GM18502 (cell line): ENCODE data around the gene TPK1.
A peak's percentile ranks its signal among the peaks of the same experiment; 100 is the strongest.
"Not testable (repeated sequence)": the region's sequence is repeated elsewhere in the genome, so short reads cannot be mapped to it uniquely, and the experiment has no call there.

Experiments
- ATAC-seq: cut with Tn5 transposase; IDR thresholded peaks from one replicate; pipeline ENCODE4 v1.9.1; 2021; ENCODE audit warnings: mild to moderate bottlenecking; ENCODE audit not compliant: unreplicated experiment, poor library complexity

Gene TPK1

DNA sequence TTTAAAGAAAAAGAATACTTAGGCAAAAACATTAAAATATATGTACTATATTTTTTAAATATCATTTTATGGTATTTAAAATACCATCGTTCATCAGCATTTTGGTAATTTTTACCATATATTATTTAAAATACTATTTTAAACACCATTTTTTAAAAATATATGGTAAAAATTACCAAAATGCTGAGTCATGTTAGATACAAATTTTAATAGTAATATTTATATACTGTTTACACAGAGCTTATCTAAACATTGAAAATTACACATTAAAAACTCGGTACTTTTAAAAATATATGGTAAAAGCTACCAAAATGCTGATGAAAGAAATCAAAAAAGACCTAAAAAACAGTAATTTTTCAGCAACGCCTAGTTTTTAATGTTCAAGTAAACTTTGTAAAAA lies 105.6 kb downstream of the TPK1 start:
- ATAC-seq = no peak

DNA sequence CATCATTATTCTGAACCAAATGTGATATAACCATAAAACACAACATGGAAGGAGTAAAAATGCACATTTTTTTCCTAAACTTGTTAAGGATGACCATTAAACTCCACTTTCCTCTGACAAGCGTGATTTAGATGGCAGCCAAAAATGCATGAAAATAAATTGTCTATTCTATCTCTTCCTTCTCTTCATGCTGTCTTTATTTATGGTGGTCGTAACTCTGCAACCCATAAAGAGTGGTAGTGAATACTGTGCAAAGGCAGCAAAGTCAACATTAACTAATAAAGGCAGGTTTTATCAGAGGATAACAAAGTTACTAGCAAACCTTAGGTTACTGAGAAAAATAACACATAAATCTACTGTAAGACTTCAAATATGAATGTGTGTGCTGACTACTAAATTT lies 106.6 kb downstream of the TPK1 start:
- ATAC-seq = no peak

DNA sequence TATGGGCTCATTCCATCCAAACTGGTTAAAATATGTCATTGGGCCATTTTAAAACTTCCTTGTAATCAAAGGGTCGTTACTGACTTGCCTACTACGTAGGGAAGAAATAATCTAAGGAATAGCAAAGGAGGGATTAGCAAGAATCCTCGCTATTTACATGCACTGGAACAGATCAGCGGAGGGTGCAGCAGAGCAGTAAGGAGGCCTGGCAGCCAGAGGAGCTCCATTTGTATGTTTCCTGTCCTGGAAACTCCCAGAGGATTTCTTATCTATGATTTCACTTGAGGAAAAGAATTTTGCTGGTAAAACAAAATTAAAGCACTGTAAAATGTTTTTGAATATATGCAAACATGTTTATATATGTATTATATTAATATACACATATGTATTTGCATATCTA lies 107.3 kb downstream of the TPK1 start:
- ATAC-seq = no peak

DNA sequence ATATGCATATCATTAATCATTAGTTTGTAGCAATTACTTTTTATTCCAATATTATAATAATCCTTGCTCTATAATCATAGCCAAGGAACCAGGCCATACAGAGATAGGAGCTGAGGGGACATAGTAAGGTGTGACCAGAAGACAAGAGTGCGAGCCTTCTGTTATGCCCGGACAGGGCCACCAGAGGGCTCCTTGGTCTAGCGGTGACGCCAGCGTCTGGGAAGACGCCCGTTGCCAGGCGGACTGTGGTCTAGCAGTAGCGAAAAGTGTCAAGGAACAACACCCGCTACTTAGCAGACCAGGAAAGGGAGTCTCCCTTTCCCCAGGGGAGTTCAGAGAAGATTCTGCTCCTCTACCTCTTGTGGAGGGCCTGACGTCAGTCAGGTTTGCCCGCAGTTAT lies 109.0 kb downstream of the TPK1 start:
- ATAC-seq = not testable (repeated sequence)

DNA sequence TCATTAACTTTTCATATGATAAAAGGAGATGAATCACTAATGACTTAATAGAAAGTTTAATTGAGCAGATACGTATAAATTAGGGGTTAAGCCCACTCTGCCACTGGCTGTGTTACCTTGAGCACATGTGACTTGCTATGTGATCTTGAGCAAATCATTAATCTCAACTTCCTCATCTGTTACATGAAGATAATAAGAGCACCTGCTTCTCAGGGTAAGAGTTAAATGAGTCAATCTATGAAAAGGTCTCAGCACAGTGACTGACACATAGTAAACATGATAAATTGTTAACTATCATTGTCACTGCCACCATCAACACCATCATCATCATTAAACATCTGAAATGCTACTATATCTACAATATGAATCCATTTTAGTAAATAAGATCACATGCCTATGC lies 110.8 kb downstream of the TPK1 start:
- ATAC-seq = peak; percentile 93

DNA sequence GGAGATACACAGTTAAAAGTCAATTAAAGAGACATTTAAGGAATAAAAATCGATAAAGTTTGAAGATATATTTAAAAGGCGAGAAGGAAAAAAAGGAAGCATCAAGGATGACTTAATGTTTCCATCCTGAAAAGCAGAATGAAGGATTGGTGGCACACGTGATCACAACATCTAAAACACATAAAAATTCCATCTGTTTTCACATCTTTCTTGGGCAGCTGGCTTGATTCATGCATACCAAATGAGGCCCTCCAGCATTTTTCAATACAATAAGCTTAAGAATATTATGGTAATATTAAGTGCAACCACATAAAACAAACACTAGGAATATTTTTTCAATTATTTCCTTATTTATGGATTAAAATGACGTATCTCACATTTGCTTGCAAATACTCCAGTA lies 112.6 kb downstream of the TPK1 start:
- no peak for ATAC-seq

DNA sequence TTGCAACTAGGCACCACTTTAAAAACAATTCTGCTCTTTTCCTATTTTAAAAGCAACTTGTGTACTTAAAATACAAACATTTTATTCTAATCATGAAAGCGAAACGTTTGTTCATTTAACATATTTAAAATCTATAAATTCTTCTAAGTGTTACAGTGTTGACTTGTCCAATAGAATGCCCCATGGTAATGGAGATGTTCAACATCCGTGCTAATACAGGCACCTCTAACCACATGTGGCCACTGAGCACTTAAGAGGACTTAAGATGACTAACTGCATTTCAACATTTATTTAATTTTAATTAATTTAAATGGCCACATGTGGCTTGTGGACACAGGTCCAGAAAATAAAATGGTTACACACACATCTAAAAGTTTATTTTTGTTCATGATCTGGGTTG lies 115.1 kb downstream of the TPK1 start:
- ATAC-seq = no peak

DNA sequence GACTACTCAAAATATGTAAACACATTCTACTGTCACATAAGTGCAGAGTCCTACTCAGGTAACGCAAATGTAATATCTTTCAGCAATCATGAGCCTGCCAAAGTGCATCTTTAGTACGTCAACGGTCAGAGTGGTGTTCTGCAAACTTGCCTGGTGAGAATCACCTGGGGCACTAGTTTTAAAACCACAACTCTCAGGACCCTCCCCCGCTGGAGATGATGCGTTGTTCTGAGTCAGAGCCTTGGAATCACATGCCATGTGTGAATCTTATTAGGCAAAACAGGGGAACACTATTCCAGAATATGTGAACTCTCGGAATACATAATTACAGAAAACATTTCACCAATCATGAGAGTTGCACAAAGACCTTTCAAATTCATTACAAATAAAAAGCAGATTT lies 115.7 kb downstream of the TPK1 start:
- no peak for ATAC-seq

DNA sequence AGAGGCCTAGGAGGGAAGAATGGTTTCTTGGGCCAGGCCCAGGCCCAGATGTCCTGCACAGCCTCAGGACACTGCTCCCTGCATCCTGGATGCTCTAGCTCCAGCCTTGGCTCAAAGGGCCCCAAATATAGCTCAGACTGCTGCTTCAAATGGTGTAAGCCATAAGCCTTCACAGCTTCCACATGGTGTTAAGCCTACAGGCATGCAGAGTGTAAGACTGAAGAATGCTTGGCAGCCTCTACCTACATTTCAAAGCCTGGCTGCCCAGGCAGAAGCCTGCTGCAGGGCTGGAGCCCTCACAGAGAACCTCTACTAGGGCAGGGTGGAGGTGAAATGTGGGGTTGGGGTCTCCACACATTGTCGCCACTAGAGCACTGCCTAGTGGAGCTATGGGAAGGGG lies 118.1 kb downstream of the TPK1 start:
- ATAC-seq = no peak

DNA sequence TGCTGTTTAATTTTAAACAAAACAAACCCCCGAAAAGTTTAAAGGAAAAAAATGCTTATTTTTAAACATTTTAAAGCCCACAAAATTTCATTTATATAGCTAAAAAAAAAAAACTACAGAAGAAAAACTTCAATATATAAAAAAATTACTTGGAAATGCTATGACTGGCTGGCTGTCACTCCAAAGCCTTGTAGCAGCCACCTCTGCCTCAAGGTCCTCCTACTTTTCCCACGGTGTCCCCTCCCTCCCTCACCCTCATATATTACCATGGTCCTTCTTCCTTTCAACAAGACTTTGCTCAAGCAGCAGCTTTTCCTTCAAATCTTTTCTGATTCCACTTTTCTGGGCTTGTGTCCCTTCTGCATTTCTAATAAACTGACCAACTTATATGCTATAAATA lies 122.0 kb downstream of the TPK1 start:
- no peak for ATAC-seq

DNA sequence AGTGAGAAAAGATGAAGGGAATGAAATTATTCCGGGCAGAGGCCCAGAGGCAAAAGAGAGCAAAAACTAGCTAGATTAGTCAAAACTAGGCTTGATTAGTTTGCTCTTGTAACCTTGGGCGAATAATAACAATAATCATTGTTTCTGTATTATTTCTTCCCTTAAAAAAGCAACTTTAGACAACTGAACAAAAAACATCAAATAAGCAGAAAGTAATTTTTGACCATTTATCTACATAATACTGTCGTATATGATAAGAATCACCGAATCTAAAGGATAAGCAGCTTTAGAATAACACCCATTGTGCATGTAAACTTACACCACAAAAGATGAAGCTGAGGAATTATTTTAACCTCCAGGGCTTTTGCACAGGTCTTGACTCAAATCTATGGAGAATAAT lies 125.1 kb downstream of the TPK1 start:
- no peak for ATAC-seq

DNA sequence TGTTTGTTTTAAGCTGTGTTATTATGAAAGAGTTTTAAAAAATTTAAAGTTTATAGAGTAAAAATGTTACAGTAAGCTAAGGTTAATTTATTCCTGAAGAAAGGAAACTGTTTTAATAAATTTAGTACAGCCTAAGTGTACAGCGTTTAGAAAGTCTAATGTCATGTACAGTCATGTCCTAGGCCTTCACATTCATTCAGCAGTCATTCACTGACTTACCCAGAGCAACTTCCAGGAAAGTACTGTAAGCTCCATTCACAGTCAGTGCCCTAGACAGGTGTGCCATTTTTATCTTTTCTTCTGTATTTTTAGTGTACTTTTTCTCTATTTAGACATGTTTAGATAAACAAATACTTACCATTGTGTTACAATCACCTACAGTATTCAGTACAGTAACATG lies 126.8 kb downstream of the TPK1 start:
- no peak for ATAC-seq

DNA sequence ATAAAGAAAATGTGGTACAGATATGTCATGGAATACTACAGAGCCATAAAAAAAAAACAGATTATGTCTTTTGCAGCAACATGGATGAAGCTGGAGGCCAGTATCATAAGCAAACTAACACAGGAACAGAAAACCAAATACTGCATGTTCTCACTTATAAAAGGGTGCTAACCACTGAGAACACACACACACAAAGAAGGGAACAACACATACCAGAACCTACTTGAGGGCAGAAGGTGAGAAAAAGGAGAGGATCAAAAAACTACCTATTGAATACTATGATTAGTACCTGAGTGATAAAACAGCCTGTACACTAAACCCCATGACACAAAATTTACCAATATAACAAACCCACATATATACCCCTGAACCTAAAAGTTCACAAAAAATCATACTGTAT lies 144.6 kb downstream of the TPK1 start:
- ATAC-seq = no peak

DNA sequence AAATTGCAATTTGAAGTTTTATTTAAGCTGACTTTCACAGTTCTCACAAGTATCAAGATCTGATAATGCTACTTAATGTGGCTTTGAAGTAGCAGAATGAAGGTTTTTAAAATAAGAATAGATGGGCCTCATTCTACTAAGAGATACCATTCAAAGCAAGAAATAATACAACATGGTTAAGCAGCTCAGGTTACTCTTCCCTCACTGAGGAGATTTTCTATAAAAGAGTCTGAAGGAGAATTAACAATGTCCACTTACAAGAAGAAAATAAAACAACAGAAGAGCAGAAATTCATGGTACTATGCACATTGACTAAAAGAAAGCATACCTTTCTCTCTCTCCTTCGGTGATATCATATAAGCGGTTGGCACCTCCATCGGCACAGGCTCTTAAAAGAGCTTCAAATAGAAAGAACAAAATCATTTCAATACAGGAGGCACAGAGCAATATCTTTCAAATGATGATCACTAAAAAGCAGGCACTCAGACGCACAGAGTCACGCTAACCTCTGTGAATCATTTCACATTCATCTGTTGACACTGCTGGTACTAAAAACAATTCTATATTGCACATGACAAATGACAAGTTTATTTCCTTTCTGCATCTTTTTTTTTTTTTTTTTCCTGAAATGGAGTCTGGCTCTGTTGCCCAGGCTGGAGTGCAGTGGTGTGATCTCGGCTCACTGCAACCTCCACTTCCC lies 153.1 kb downstream of the TPK1 start:
- ATAC-seq = no peak

DNA sequence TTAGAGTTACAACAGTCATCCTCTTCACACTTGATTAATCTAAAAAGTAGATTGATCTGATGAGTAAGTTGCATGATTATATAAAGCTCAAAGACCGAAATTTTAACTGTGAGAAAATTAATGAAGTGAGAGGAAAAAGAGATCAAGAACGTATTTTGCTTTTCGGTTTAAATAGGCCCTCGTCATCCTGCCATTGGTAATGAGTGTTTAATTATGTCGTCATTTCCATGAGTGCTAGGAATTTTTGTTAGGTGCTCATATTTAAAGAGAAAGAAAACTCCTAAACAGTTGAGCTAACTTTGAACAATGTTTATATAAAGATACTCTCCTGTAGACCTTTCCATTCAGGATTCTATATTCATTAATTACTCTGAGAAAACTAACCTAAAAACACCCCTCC lies 159.4 kb downstream of the TPK1 start:
- no peak for ATAC-seq

DNA sequence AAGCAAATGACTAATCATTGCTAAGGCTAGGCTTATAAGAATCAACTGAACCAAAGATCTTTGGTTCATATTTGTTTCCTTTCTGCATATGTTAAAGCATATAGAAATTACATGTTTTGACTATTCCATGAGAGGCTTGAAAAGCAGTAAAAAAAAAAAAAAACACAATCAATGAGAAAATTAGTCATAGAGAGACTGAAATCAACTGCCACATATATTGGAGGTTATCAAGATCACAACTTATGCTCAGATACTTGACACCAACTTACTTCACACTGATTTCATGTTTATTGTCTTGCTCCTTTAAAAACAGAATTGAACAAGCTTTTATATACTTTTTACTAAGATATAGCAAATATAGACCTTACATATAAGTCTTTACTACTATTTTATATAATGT lies 161.3 kb downstream of the TPK1 start:
- no peak for ATAC-seq

DNA sequence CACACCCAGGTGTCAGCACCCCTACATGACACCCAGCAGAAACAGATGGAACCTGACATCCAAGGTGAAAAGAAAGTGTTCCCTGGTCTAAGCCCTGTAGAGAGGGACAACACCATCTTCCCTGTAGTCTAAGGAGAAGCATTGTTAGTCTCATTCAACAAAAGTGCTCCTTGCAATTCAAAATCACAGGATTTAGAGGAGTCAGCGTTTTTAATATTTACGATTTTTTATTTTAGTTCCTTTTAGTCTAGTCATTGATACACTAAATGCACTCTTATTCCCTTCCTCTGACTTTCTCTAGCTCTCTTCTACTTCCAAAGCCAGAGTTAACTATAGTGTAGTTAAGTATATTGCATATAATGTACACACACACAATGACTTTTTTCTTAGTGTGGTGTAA lies 163.0 kb downstream of the TPK1 start:
- no peak for ATAC-seq

DNA sequence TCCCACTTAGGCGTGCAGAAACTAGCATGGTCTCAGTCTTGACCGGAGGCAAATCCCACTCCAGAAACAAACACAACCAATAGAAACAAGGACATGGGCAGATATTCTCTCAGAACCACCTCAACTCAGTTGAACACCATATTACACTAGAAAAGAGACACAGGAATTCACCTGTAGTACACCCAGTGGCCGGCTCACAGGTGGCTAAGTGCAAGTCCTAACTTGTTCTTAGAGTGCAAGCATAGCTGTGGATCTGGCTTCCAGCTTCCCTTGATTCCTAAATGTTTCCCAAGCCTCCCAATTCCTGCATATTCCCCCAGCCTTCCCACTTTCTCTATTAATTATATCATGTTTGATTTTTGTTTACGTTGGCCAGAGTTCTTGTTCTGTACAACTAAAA lies 164.4 kb downstream of the TPK1 start:
- no peak for ATAC-seq

DNA sequence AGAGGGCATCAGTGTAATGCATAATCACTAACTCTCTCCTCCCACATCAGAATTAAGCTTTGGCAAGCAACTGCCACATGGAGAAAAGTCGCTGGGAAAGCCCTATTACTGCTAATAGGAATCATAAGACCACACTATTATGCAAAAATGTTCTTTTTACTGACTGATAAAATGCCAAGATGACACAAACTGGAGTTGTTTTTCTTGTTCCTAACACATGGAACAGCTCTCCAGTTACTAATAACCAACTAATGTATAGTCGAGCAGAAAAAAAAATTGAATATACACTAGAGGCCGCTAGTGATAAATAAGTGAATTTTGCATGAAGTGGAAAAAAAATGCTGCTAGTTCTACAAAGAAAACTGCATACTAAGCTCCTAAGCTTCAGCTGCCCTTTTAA lies 165.6 kb downstream of the TPK1 start:
- no peak for ATAC-seq

DNA sequence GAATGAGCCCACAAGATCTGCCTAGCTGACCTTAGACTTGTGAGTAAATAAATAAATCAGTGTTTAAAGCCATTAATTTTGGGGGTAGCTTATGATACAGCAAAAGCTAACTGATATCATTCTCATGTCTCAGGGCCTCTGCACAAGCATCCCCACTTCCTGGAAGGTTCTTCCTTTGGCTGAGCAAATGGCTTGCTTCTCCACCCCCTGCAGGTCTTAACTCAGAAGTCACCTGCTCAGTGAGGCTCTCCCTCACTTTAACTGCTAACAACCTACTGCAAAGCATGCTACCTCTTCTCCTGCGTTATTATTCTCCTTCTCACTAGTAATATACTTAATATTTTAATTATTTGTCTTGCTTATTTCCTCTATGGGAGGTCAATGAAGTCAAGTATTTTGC lies 167.3 kb downstream of the TPK1 start:
- no peak for ATAC-seq

DNA sequence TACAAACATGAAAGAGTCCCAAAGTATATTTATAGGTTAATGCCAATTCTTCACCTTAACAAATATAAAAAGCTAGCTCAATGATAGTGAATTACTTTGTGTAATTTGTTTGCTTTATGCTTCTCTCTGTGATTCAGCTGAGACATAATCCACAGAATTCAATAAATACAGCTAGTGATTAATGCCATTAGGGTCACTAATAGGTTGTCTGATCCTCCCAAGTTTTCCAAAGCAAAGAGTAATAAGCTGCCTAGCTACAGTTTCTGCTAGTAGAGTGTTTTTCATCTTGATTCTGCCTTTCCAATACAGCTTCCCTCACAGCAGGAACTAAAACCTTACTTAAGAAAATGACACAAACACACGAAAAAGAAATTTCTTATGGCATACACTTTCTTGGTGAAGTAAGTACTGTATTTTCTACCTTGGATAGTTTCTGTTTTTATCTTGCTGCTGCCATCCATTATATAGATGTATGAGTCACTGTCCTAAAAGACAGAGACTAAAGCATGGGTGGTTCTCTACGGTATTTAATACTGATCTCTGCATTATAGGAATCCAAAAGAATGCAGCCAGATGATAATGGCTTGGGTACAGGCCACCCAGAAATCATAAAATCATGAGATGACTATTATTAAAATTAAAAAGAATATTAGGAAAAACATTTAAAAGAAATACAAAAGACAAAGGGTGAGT lies 170.0 kb downstream of the TPK1 start:
- no peak for ATAC-seq

DNA sequence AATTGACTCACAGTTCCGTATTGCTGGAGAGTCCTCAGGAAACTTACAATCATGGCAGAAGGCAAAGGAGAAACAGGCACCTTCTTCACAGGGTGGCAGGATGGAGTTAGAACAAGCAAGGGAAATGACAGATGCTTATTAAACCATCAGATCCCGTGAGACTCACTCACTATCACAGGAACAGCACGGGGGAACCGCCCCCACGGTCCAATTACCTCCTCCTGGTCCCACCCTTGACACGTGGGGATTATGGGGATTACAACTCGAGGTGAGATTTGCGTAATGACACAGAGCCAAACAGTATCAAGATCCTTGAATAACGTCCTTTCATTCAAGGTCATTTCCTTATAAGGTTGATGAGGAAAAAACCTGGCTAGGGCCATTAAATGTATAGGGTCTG lies 176.6 kb downstream of the TPK1 start:
- ATAC-seq = no peak
